Ishikawa (cell line): ENCODE results near the gene TPCN2.

Experiments used
- CREB1 ChIP-seq: IDR thresholded peaks from 2 replicates; pipeline ENCODE4 v1.6.1; 2012; ENCODE audit warnings: low read depth
- EGR1 ChIP-seq: IDR thresholded peaks from 2 replicates; pipeline ENCODE4 v1.6.1; 2012
- EP300 ChIP-seq: IDR thresholded peaks from 2 replicates; pipeline ENCODE4 v1.6.1; 2012; ENCODE audit warnings: borderline replicate concordance
- FOXM1 ChIP-seq: IDR thresholded peaks from 2 replicates; pipeline ENCODE4 v1.6.1; 2012; ENCODE audit warnings: low read depth, borderline replicate concordance
- MAX ChIP-seq: IDR thresholded peaks from 2 replicates; pipeline ENCODE4 v1.6.1; 2012
- NFIC ChIP-seq: IDR thresholded peaks from 2 replicates; pipeline ENCODE4 v1.6.1; 2012
- RAD21 ChIP-seq: IDR thresholded peaks from 2 replicates; pipeline ENCODE4 v1.6.1; 2012; ENCODE audit warnings: low read depth
- TAF1 ChIP-seq: IDR thresholded peaks from 2 replicates; pipeline ENCODE4 v1.6.1; 2012; ENCODE audit warnings: low read depth, mild to moderate bottlenecking
- TCF12 ChIP-seq: IDR thresholded peaks from 2 replicates; pipeline ENCODE4 v1.6.1; 2012; ENCODE audit warnings: low read depth
- TEAD4 ChIP-seq: IDR thresholded peaks from 2 replicates; pipeline ENCODE4 v1.6.1; 2012
- ZBTB7A ChIP-seq: IDR thresholded peaks from 2 replicates; pipeline ENCODE4 v1.6.1; 2012; ENCODE audit warnings: low read depth
- TF ChIP-seq, protein P1 (sequence below): IDR thresholded peaks from 2 replicates; pipeline ENCODE4 v1.6.1; 2012; ENCODE audit warnings: low read depth, mild to moderate bottlenecking

GRCh38 chr11:69115586-69116560, 67.1 kb downstream of the TPCN2 start:
- TF ChIP-seq, protein P1, sequence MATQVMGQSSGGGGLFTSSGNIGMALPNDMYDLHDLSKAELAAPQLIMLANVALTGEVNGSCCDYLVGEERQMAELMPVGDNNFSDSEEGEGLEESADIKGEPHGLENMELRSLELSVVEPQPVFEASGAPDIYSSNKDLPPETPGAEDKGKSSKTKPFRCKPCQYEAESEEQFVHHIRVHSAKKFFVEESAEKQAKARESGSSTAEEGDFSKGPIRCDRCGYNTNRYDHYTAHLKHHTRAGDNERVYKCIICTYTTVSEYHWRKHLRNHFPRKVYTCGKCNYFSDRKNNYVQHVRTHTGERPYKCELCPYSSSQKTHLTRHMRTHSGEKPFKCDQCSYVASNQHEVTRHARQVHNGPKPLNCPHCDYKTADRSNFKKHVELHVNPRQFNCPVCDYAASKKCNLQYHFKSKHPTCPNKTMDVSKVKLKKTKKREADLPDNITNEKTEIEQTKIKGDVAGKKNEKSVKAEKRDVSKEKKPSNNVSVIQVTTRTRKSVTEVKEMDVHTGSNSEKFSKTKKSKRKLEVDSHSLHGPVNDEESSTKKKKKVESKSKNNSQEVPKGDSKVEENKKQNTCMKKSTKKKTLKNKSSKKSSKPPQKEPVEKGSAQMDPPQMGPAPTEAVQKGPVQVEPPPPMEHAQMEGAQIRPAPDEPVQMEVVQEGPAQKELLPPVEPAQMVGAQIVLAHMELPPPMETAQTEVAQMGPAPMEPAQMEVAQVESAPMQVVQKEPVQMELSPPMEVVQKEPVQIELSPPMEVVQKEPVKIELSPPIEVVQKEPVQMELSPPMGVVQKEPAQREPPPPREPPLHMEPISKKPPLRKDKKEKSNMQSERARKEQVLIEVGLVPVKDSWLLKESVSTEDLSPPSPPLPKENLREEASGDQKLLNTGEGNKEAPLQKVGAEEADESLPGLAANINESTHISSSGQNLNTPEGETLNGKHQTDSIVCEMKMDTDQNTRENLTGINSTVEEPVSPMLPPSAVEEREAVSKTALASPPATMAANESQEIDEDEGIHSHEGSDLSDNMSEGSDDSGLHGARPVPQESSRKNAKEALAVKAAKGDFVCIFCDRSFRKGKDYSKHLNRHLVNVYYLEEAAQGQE = no peak
- TF ChIP-seq NFIC = peak; percentile 96
- TF ChIP-seq RAD21 = peak; percentile 15; the same call in 1 of the 2 replicates
- TF ChIP-seq TAF1 = peak; percentile 60; the same call in 1 of the 2 replicates
- TF ChIP-seq TEAD4 = peak; percentile 91
- peak; percentile 92 for TF ChIP-seq MAX
- TF ChIP-seq EGR1 = no peak
- peak; percentile 94 for TF ChIP-seq EP300
- no peak for TF ChIP-seq CREB1
- peak; percentile 89 for TF ChIP-seq FOXM1
- peak; percentile 97 for TF ChIP-seq TCF12
- no peak for TF ChIP-seq ZBTB7A
